A172 (cell line): Measurements from ENCODE around the gene RUFY1. TPM values are rescaled to one million over a fixed set of nuclear protein-coding genes. Genes with fewer than 3 reads are reported as not detected.

Experiments
- DNase-seq: peaks from one replicate; pipeline ENCODE4 v3.0.0-alpha.2; 2015; ENCODE audit warnings: low spot score
- total RNA-seq: library from RNA; depleted of rRNA; stranded (reverse); fragments of >200 nt; shearing (Covaris generic); gene quantifications from 2 replicates; pipeline ENCODE4 v1.2.3, GENCODE V29; 2014

The RUFY1 gene
- total RNA-seq, 1 experiment from 2014 or later: 124 TPM

DNA sequence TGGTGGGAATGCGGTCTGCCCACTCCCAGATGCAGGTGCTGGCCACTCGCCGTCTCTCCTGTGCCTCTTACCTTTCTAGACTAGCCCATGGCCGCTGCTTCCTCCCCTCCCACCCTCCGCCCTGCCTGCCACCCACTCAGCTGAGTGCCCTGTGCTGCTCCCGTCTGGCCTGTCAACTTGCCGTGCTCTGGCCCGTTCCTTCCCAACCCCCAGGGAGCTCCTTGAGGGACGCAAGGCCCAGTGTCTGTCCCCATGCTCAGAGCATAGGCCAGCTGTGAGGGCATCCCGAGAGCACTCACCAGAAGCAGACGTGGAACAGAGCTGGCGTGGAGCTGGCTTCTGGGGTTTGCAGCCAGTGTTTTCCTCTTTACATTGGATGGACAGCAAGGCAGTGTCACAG, 53.0 kb downstream of the RUFY1 start:
- no peak for DNase-seq

GRCh38 chr5:179605026-179605833, 54.9 kb downstream of the RUFY1 start:
- DNase-seq: no peak

GRCh38 chr5:179606071-179606909, 55.9 kb downstream of the RUFY1 start:
- DNase-seq: no peak

DNA sequence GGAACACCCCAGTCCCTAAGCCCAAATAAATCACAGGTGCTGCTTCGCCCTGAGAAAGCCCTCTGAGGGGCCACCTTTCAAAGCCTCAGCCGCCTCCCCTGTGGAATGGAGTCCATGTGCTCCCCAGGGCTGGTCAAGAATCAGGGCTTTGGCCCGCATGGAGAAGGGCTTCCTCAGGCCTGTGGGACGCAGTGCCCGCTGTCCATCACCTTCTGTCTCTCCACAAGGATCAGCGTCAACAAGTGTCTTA, 56.5 kb downstream of the RUFY1 start:
- no peak for DNase-seq

DNA sequence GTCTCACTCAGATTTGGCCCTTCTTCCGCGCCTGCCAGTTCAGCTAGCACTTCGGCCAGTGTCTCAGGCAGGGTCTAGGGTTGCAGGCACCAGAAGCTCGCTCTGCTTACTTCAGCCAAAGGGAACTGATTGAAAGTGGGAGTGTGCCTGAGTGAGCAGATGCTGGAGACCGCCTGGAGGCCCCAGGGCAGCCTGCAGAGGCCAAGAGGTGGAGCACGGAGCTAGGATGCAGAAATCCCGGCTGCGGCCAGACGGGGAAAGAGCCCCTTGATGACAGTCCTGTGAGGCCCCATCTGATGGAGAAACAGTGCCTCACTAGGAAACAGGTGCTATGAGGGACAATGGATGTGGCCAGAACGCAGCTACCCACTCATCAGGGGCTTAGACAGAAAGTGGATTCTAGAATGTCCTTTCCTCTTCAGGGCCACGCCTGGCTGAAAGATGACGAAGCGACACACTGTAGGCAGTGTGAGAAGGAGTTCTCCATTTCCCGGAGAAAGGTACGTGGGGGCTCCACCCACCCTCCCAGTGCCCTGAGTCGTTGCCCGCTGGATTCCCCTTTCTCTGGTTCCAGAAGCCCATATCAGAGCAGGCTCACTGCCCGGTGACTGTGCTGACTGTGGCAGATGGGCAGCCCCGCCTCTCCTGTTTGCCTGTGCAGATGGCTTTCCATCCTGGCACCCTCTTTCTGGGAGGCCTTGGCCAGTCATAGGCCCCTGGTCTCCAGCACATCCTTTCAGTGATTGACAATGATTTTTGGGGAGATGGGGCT, 57.0 kb downstream of the RUFY1 start:
- DNase-seq: peak; percentile 55

DNA sequence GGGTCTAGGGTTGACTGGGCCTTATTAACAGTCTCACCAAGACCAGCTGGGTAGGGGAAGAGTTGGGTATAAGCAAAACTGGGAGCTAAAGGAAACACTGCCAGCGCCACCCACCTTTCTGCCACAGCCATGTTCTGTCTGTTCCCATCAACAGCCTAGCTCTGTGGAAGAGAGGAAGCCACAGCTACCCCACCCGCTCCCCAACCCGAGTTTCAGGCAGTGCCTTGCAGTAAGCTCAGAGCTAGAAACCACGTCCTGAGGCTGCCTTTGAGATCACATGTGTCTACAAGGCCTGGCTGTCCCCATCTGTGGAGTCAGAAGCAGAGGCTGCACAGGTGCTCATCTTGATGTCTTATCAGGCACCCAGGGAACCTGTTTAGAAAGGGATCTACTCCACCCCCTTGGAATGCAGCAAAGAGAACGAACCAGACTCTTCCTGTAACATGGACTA, 57.8 kb downstream of the RUFY1 start:
- DNase-seq: peak; percentile 58

DNA sequence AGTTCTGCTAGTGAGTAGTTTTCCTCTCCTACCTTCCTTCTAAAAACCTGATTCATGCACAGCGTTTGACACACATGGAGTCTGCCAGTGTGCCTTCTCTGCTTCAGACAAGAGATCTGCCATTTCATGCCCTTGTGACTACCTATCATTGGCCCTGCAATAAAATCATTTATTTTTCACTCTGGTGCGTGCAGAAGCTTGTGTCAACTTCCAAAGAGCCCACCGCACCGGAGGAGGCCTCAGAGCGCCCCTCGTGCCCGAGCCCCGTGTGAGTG, 59.4 kb downstream of the RUFY1 start:
- no peak for DNase-seq

DNA sequence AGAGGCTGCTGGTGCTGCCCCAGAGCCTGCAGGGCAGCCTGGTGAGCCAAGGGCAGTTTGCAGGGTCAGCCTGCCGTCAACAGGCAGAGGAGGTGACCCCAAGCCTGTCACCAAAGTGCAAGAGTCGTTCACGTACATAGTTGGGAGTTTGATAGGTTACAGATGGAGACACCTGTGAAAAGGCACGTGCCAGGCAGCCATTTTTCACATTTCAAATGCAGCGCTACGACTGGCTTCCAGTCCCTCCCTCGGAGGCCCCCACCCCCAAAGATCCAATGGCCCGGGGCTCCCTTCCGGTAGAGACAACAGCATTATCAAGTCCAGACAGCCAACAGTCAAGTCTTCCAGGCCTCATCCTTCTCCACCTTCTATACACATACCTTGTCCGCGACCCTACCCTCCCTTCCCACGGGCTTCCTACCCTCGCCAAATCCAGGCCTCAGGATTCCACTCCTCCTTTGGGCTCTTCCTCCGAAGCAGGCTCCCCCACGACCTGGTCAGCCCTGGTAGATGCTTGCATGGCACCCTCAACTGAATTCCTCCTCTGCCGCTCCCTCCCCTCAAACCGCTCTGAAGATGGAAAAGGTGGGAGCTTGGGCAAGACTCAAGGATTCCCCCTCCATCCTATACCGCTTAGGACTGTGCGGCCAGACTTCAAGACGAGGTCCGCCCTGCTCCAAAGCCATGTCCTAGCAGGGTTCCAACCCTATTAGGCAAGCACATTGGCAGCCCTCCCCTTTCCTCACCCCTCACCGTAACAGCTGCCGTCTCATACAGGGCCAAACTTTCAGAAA, 60.0 kb downstream of the RUFY1 start:
- no peak for DNase-seq

GRCh38 chr5:179610903-179611265, 60.5 kb downstream of the RUFY1 start:
- DNase-seq: no peak

DNA sequence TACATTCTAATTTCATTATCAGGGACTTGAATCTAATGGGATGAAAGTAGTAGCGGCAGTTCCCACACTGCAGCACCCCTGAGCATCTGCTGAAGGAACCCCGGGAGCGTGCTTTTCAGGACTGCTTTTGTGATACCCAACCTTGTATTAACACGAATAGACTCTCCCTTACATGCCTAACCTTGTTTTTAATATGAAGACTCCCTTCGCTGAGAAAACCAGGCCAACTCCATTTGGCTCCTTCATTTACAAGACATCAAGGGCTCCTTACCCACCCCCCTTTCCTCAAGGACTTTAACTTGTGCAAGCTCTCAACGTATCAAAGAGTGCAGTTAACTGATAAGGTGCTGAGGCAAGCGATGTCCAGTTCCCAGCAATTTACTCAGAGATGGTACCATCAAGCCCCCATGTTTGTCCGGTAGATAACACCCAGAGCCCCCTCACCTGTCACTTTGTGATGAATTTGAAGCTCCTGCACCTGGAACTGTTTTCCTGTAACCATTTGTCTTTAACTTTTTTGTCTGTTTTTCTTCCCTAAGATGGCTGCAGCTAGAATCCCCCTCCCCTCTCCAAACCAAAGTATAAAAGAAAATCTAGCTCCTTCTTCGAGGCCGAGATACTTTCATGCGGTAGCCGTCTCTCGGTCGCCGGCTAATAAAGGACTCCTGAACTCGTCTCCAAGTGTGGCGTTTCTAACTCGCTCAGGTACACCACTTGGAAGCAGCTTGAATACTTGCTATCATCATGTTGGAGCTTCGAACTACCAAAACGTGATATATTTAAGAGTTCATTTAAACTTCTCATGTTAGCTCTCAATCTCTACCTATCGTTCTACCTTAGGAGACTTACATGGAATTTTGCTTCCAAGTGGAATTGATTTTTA, 62.5 kb downstream of the RUFY1 start:
- no peak for DNase-seq

GRCh38 chr5:179613460-179614071, 63.2 kb downstream of the RUFY1 start:
- DNase-seq: no peak

GRCh38 chr5:179614745-179615144, 64.4 kb downstream of the RUFY1 start:
- no peak for DNase-seq

GRCh38 chr5:179615203-179615602, 64.8 kb downstream of the RUFY1 start:
- no peak for DNase-seq

- DNase-seq: no peak
Observed at GRCh38 chr5:179616002-179616594, 65.7 kb downstream of the RUFY1 start.

DNA sequence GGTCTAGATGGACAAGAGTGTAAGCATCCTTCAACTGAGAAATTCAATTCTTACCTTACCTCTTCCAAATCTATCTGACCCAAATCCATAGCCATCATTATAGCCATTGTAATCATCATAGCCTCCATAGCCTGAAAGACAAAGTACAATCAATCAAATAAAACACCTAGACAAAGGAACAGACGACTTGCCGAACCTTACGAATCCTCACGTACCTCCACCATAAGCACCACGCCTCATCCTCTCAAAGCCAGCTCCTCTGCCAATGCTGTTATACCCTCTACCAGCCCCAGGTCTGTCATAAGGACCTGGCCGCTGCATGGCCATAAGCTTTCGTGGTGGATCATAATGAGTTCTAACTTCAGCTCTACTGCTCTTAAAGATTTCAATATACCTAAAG, 67.6 kb downstream of the RUFY1 start:
- no peak for DNase-seq

GRCh38 chr5:179618923-179619554, 68.7 kb downstream of the RUFY1 start:
- DNase-seq: no peak

GRCh38 chr5:179619776-179620175, 69.4 kb downstream of the RUFY1 start:
- no peak for DNase-seq

DNA sequence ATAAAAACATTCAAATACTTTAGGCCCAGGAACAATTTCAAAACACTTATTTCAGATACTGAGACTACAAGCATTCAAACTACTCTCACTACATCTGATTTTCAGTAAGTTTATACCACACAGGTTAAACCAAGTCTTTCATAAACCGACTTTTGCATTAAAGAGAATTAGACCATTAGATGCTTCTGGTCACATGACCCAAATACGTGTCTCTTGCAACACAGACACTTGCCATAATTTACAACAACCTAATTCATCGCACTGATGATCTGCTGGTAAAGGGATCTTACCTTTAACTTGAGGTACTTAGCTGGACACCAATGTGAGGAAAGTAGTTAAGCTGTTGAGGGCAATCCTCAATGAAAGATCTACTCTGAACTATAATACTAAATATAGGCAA, 69.9 kb downstream of the RUFY1 start:
- DNase-seq: no peak

- DNase-seq: peak; percentile 53
Observed at GRCh38 chr5:179620703-179621350, 70.5 kb downstream of the RUFY1 start.
